ENCODE measurements around the gene PARD3B. TPM values are rescaled to one million over a fixed set of nuclear protein-coding genes. Genes with fewer than 3 reads are reported as not detected.

Gene PARD3B
- total and polyA plus RNA-seq, 2 experiments from 2014 or later, result 3.5 to 4.4 TPM

DNA sequence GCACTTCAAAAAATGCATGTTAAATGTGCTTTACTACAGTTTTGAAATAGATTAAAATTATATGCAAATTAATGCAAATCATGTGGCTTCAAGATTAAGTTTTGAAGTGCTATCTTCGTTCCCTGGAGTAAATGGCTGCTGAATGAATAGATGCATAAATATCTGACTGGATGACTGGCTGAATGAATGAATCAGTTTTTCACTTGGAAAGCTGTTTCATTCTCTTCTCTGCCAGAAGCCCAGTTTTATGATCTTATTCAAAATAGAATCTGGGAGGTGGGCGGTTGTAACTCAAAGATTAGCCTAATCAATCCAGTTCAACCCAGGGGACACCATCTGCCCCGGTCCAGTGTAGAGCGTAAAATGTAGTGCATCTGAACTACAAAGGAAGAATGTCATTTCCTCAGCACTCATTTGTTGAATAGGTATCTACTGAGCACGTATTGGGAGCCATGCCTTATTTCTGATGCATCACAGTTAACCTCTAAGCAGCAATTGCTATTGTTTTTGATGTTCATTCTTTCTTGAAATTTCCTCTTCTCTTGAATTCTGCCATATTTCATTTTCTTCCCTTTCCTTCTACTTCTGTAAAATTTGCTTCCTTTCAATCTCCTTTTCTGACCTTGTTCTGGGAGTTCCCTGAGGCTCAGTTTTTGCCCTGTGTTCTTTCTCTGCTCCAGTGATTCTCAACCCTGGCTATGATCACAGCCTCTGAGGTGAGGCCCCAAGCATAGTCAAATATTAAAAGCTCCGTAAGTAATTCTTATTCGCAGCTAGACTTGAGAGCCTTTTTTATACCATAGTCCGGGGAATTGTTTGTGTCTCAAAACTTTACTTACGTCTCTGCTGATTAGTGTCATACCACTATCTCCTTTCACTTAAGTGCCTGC lies 282.7 kb downstream of the PARD3B start (continued):
- TF ChIP-seq, protein P1, sequence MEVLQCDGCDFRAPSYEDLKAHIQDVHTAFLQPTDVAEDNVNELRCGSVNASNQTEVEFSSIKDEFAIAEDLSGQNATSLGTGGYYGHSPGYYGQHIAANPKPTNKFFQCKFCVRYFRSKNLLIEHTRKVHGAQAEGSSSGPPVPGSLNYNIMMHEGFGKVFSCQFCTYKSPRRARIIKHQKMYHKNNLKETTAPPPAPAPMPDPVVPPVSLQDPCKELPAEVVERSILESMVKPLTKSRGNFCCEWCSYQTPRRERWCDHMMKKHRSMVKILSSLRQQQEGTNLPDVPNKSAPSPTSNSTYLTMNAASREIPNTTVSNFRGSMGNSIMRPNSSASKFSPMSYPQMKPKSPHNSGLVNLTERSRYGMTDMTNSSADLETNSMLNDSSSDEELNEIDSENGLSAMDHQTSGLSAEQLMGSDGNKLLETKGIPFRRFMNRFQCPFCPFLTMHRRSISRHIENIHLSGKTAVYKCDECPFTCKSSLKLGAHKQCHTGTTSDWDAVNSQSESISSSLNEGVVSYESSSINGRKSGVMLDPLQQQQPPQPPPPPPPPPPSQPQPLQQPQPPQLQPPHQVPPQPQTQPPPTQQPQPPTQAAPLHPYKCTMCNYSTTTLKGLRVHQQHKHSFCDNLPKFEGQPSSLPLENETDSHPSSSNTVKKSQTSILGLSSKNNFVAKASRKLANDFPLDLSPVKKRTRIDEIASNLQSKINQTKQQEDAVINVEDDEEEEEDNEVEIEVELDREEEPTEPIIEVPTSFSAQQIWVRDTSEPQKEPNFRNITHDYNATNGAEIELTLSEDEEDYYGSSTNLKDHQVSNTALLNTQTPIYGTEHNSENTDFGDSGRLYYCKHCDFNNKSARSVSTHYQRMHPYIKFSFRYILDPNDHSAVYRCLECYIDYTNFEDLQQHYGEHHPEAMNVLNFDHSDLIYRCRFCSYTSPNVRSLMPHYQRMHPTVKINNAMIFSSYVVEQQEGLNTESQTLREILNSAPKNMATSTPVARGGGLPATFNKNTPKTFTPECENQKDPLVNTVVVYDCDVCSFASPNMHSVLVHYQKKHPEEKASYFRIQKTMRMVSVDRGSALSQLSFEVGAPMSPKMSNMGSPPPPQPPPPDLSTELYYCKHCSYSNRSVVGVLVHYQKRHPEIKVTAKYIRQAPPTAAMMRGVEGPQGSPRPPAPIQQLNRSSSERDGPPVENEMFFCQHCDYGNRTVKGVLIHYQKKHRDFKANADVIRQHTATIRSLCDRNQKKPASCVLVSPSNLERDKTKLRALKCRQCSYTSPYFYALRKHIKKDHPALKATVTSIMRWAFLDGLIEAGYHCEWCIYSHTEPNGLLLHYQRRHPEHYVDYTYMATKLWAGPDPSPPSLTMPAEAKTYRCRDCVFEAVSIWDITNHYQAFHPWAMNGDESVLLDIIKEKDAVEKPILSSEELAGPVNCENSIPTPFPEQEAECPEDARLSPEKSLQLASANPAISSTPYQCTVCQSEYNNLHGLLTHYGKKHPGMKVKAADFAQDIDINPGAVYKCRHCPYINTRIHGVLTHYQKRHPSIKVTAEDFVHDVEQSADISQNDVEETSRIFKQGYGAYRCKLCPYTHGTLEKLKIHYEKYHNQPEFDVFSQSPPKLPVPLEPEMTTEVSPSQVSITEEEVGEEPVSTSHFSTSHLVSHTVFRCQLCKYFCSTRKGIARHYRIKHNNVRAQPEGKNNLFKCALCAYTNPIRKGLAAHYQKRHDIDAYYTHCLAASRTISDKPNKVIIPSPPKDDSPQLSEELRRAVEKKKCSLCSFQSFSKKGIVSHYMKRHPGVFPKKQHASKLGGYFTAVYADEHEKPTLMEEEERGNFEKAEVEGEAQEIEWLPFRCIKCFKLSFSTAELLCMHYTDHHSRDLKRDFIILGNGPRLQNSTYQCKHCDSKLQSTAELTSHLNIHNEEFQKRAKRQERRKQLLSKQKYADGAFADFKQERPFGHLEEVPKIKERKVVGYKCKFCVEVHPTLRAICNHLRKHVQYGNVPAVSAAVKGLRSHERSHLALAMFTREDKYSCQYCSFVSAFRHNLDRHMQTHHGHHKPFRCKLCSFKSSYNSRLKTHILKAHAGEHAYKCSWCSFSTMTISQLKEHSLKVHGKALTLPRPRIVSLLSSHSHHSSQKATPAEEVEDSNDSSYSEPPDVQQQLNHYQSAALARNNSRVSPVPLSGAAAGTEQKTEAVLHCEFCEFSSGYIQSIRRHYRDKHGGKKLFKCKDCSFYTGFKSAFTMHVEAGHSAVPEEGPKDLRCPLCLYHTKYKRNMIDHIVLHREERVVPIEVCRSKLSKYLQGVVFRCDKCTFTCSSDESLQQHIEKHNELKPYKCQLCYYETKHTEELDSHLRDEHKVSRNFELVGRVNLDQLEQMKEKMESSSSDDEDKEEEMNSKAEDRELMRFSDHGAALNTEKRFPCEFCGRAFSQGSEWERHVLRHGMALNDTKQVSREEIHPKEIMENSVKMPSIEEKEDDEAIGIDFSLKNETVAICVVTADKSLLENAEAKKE (CRISPR knock-in tag; IDR thresholded peaks at IDR 0.05), result no peak

DNA sequence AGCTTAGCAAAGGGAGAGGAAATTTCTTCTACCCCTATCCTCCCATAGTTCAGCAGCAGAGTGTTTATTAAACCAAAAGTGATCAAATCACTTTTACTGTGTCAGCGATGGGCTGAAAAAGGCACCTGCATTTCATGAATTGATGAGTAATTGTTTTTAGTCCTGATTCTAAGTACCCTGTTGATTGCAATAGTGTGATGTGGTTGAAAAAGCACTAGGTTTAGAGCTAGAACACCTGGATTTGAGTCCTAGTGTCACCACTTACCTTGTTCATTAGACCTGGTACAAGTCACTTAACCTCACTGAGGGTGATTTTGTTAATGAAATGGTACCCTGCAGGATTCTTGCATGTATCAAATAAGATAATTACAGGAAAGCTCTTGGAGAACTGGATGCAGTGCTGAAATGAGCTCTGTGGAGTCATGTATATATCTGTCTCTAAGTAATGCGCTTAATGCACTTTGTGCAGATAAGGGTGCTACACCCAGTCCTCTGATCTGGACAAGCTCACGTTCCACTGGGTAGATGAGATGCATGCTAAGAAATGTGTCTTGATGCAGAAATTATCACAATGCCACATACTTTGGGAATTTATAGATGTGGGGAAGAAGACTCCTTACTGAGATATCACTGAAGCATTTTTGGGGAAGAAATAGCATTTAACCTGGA lies 289.6 kb downstream of the PARD3B start:
- H3K9me3 Mint-ChIP-seq, result peaks cover 3% of the 10 kb centered on the region; the same call in 1 of the 3 replicates
- no peak overlapping the region for H3K27ac Mint-ChIP-seq
- DNase-seq (ENCODE audit: low spot score) (no peak), ATAC-seq (no peak)
- H3K79me2 ChIP-seq (replicated peaks; ENCODE audit: insufficient read depth), result no peaks in the 10 kb centered on the region
- H4K20me1 ChIP-seq (replicated peaks; ENCODE audit: insufficient read depth), result no peaks in the 10 kb centered on the region
- no peaks in the 10 kb centered on the region for H3K36me3 Mint-ChIP-seq (ENCODE audit: low read depth)
- no peak overlapping the region for H3K27ac ChIP-seq (ENCODE audit: low read depth)
- H3K27me3 ChIP-seq (ENCODE audit: insufficient read depth), result no peaks in the 10 kb centered on the region
- H3K9me2 ChIP-seq (ENCODE audit: insufficient read depth), result 0 out of 2 replicates have a peak, but pooled peaks cover 3% of the 10 kb centered on the region
- no peaks in the 10 kb centered on the region for H3K4me1 ChIP-seq (ENCODE audit: insufficient read depth)
- H3K36me3 ChIP-seq (ENCODE audit: insufficient read depth), result no peaks in the 10 kb centered on the region
- no peaks in the 10 kb centered on the region for H3K4me1 Mint-ChIP-seq
- no peaks in the 10 kb centered on the region for H3K27me3 Mint-ChIP-seq (ENCODE audit: insufficient read depth, low read depth, poor library complexity)
- H3K4me2 ChIP-seq, result no peak overlapping the region
- H3K4me3 ChIP-seq, result no peak overlapping the region
- no peaks in the 10 kb centered on the region for H3F3A ChIP-seq (replicated peaks; ENCODE audit: low read depth)
- H3K4me3 Mint-ChIP-seq, result no peak overlapping the region
- no peak overlapping the region for H2AFZ ChIP-seq
- TF ChIP-seq CREB1 (CRISPR knock-in tag; IDR thresholded peaks at IDR 0.05; ENCODE audit: low read depth) (no peak), EZH2phosphoT487 (IDR thresholded peaks at IDR 0.05; ENCODE audit: unreplicated experiment) (no peak), ZNF114 (CRISPR knock-in tag; IDR thresholded peaks at IDR 0.05) (no peak), NANOG (IDR thresholded peaks at IDR 0.05; ENCODE audit: borderline replicate concordance) (no peak), STAT1 (IDR thresholded peaks at IDR 0.05; ENCODE audit: unreplicated experiment) (no peak), ZNF331 (CRISPR knock-in tag; IDR thresholded peaks at IDR 0.05; ENCODE audit: low read depth) (no peak), JUNB (IDR thresholded peaks at IDR 0.05; ENCODE audit: unreplicated experiment) (no peak), POLR2AphosphoS5 (IDR thresholded peaks at IDR 0.05; ENCODE audit: low read depth) (no peak), EZH2 (IDR thresholded peaks at IDR 0.05; ENCODE audit: low read depth, unreplicated experiment) (no peak)
- TF ChIP-seq, protein P2, sequence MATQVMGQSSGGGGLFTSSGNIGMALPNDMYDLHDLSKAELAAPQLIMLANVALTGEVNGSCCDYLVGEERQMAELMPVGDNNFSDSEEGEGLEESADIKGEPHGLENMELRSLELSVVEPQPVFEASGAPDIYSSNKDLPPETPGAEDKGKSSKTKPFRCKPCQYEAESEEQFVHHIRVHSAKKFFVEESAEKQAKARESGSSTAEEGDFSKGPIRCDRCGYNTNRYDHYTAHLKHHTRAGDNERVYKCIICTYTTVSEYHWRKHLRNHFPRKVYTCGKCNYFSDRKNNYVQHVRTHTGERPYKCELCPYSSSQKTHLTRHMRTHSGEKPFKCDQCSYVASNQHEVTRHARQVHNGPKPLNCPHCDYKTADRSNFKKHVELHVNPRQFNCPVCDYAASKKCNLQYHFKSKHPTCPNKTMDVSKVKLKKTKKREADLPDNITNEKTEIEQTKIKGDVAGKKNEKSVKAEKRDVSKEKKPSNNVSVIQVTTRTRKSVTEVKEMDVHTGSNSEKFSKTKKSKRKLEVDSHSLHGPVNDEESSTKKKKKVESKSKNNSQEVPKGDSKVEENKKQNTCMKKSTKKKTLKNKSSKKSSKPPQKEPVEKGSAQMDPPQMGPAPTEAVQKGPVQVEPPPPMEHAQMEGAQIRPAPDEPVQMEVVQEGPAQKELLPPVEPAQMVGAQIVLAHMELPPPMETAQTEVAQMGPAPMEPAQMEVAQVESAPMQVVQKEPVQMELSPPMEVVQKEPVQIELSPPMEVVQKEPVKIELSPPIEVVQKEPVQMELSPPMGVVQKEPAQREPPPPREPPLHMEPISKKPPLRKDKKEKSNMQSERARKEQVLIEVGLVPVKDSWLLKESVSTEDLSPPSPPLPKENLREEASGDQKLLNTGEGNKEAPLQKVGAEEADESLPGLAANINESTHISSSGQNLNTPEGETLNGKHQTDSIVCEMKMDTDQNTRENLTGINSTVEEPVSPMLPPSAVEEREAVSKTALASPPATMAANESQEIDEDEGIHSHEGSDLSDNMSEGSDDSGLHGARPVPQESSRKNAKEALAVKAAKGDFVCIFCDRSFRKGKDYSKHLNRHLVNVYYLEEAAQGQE (IDR thresholded peaks at IDR 0.05; ENCODE audit: unreplicated experiment), result no peak
- TF ChIP-seq, protein P3, sequence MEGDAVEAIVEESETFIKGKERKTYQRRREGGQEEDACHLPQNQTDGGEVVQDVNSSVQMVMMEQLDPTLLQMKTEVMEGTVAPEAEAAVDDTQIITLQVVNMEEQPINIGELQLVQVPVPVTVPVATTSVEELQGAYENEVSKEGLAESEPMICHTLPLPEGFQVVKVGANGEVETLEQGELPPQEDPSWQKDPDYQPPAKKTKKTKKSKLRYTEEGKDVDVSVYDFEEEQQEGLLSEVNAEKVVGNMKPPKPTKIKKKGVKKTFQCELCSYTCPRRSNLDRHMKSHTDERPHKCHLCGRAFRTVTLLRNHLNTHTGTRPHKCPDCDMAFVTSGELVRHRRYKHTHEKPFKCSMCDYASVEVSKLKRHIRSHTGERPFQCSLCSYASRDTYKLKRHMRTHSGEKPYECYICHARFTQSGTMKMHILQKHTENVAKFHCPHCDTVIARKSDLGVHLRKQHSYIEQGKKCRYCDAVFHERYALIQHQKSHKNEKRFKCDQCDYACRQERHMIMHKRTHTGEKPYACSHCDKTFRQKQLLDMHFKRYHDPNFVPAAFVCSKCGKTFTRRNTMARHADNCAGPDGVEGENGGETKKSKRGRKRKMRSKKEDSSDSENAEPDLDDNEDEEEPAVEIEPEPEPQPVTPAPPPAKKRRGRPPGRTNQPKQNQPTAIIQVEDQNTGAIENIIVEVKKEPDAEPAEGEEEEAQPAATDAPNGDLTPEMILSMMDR (conservative IDR thresholded peaks at IDR 0.05; ENCODE audit: low read depth in 2 of 2), result no peak
